ENCODE results near the gene TMOD2.

DNA sequence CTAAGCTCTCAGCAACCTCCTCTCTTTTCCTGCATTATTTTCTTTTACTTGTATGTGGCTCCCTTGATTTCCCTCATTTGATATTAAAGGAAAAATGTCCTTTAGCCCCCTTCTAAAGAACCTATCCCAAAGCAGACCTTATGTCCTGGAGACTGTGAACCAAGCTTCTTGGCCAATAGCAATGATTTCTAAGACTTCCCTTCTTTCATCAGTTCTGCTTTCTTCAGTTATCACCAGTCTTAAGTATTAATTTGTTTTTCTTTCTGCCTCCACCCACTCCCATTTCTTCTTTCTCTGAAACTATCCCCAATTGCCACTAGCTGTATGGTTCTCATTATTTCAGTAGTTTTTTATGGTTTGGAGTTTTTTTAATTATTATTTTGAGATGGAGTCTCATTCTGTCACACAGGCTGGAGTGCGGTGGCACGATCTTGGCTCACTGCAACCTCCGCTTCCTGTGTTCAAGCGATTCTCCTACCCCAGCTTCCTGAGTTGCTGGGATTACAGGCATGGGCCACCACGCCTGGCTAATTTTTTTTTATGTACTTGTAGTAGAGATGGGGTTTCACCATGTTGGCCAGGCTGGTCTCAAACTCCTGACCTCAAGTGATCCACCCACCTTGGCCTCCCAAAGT, 90.1 kb downstream of the TMOD2 start:
- TF ChIP-seq POLR2A (IDR thresholded peaks at IDR 0.05; ENCODE audit: extremely low read depth, insufficient read length), result no peak
- TF ChIP-seq, protein P1, sequence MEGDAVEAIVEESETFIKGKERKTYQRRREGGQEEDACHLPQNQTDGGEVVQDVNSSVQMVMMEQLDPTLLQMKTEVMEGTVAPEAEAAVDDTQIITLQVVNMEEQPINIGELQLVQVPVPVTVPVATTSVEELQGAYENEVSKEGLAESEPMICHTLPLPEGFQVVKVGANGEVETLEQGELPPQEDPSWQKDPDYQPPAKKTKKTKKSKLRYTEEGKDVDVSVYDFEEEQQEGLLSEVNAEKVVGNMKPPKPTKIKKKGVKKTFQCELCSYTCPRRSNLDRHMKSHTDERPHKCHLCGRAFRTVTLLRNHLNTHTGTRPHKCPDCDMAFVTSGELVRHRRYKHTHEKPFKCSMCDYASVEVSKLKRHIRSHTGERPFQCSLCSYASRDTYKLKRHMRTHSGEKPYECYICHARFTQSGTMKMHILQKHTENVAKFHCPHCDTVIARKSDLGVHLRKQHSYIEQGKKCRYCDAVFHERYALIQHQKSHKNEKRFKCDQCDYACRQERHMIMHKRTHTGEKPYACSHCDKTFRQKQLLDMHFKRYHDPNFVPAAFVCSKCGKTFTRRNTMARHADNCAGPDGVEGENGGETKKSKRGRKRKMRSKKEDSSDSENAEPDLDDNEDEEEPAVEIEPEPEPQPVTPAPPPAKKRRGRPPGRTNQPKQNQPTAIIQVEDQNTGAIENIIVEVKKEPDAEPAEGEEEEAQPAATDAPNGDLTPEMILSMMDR (IDR thresholded peaks at IDR 0.05; ENCODE audit: low read depth, low read length), result no peak
